ENCODE data around the gene PRKCA.
"Not testable (repeated sequence)": the region's sequence is repeated elsewhere in the genome, so short reads cannot be mapped to it uniquely, and the experiment has no call there.

PRKCA gene

GRCh38 chr17:66397486-66397885, 95.1 kb downstream of the PRKCA start:
- Histone ChIP-seq H3K9ac (ENCODE audit: low read length) (no peak overlapping the region), H3K4me1 (ENCODE audit: insufficient read depth, low read length) (peaks cover 10% of the 10 kb centered on the region), H3K4me3 (ENCODE audit: low read depth in 1 of 2, low read length in 2 of 2) (no peak overlapping the region), H3K27ac (ENCODE audit: low read depth, low read length) (no peak overlapping the region), H3K27me3 (ENCODE audit: control insufficient read depth in 1 of 2, insufficient read depth in 2 of 2, low read length in 2 of 2) (no peaks in the 10 kb centered on the region), H3K36me3 (ENCODE audit: insufficient read depth, low read length) (no peaks in the 10 kb centered on the region), H3K9me3 (ENCODE audit: low read length) (no peaks in the 10 kb centered on the region)

- no peak overlapping the region for H3K4me3 ChIP-seq (ENCODE audit: low read depth in 1 of 2, low read length in 2 of 2)
- no peak overlapping the region for H3K27ac ChIP-seq (ENCODE audit: low read depth, low read length)
- no peak overlapping the region for H3K9ac ChIP-seq (ENCODE audit: low read length)
- H3K36me3 ChIP-seq (ENCODE audit: insufficient read depth, low read length), result no peaks in the 10 kb centered on the region
- H3K27me3 ChIP-seq (ENCODE audit: control insufficient read depth in 1 of 2, insufficient read depth in 2 of 2, low read length in 2 of 2), result no peaks in the 10 kb centered on the region
- peaks cover 15% of the 10 kb centered on the region for H3K4me1 ChIP-seq (ENCODE audit: insufficient read depth, low read length)
- no peaks in the 10 kb centered on the region for H3K9me3 ChIP-seq (ENCODE audit: low read length)
These were observed 95.6 kb downstream of the PRKCA start for GRCh38 chr17:66398059-66398458.

- H3K4me1 ChIP-seq (ENCODE audit: insufficient read depth, low read length), result peaks cover 21% of the 10 kb centered on the region
- no peaks in the 10 kb centered on the region for H3K27me3 ChIP-seq (ENCODE audit: control insufficient read depth in 1 of 2, insufficient read depth in 2 of 2, low read length in 2 of 2)
- no peaks in the 10 kb centered on the region for H3K9me3 ChIP-seq (ENCODE audit: low read length)
- H3K4me3 ChIP-seq (ENCODE audit: low read depth in 1 of 2, low read length in 2 of 2), result no peak overlapping the region
- no peak overlapping the region for H3K27ac ChIP-seq (ENCODE audit: low read depth, low read length)
- no peak overlapping the region for H3K9ac ChIP-seq (ENCODE audit: low read length)
- no peaks in the 10 kb centered on the region for H3K36me3 ChIP-seq (ENCODE audit: insufficient read depth, low read length)
These were observed 96.2 kb downstream of the PRKCA start for GRCh38 chr17:66398617-66399016.

GRCh38 chr17:66399441-66399840, 97.0 kb downstream of the PRKCA start:
- H3K9ac ChIP-seq (ENCODE audit: low read length), result no peak overlapping the region
- peaks cover 21% of the 10 kb centered on the region for H3K4me1 ChIP-seq (ENCODE audit: insufficient read depth, low read length)
- no peaks in the 10 kb centered on the region for H3K27me3 ChIP-seq (ENCODE audit: control insufficient read depth in 1 of 2, insufficient read depth in 2 of 2, low read length in 2 of 2)
- H3K4me3 ChIP-seq (ENCODE audit: low read depth in 1 of 2, low read length in 2 of 2), result no peak overlapping the region
- H3K9me3 ChIP-seq (ENCODE audit: low read length), result no peaks in the 10 kb centered on the region
- H3K27ac ChIP-seq (ENCODE audit: low read depth, low read length), result no peak overlapping the region
- no peaks in the 10 kb centered on the region for H3K36me3 ChIP-seq (ENCODE audit: insufficient read depth, low read length)

DNA sequence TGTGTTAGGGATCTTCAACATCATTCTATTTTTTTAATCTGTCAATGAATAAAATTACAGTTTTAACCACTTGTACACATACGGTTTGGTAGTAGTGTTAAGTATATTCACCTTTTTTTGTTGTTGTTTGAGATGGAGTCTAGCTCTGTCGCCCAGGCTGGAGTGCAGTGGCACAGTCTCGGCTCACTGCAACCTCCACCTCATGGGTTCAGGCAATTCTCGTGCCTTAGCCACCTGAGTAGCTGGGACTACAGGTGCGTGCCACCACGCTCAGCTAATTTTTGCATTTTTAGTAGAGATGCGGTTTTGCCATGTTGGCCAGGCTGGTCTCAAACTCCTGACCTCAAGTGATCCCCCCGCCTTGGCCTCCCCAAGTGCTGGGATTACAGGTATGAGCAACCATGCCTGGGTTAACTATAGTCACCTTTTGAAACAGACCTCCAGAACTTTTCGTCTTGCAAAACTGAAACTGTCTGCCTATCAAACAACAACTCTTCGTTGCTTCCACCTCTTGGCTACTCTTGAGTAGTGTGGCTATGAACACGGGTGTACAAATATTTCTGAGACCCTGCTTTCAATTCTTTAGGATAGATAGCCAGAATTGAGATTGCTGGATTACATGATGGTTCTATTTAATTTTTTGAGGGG, 97.8 kb downstream of the PRKCA start:
- not testable (repeated sequence) for H3K9me3 ChIP-seq (ENCODE audit: low read length); H3K9ac ChIP-seq (ENCODE audit: low read length); H3K36me3 ChIP-seq (ENCODE audit: insufficient read depth, low read length); H3K4me3 ChIP-seq (ENCODE audit: low read depth in 1 of 2, low read length in 2 of 2); H3K27me3 ChIP-seq (ENCODE audit: control insufficient read depth in 1 of 2, insufficient read depth in 2 of 2, low read length in 2 of 2); H3K27ac ChIP-seq (ENCODE audit: low read depth, low read length)
- peaks cover 24% of the 10 kb centered on the region for H3K4me1 ChIP-seq (ENCODE audit: insufficient read depth, low read length)

DNA sequence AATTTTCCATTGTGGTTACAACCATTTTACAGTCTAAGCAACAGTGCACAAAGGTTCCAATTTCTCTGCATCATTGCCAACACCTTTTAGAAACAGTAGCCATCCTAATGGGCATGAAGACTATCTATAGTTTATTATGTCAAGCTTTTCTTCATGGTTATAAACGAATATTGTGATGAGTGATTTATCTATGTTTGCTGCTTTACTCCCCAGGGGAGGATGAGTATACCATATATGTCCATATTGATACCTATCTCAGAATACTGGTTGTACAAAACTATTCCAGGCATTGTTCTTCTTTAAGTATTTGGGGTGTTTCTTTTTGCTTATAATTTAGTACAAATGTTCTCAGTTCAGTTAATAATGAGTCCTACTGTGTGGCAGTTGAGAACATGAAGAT, 98.3 kb downstream of the PRKCA start:
- Histone ChIP-seq H3K9me3 (ENCODE audit: low read length) (no peaks in the 10 kb centered on the region), H3K27ac (ENCODE audit: low read depth, low read length) (no peak overlapping the region), H3K4me3 (ENCODE audit: low read depth in 1 of 2, low read length in 2 of 2) (no peak overlapping the region), H3K9ac (ENCODE audit: low read length) (no peak overlapping the region), H3K4me1 (ENCODE audit: insufficient read depth, low read length) (peaks cover 25% of the 10 kb centered on the region), H3K36me3 (ENCODE audit: insufficient read depth, low read length) (no peaks in the 10 kb centered on the region), H3K27me3 (ENCODE audit: control insufficient read depth in 1 of 2, insufficient read depth in 2 of 2, low read length in 2 of 2) (no peaks in the 10 kb centered on the region)

- Histone ChIP-seq H3K4me1 (ENCODE audit: insufficient read depth, low read length) (peaks cover 27% of the 10 kb centered on the region), H3K27ac (ENCODE audit: low read depth, low read length) (no peak overlapping the region), H3K36me3 (ENCODE audit: insufficient read depth, low read length) (no peaks in the 10 kb centered on the region), H3K27me3 (ENCODE audit: control insufficient read depth in 1 of 2, insufficient read depth in 2 of 2, low read length in 2 of 2) (no peaks in the 10 kb centered on the region), H3K9me3 (ENCODE audit: low read length) (no peaks in the 10 kb centered on the region), H3K9ac (ENCODE audit: low read length) (no peak overlapping the region), H3K4me3 (ENCODE audit: low read depth in 1 of 2, low read length in 2 of 2) (no peak overlapping the region)
These were observed 99.0 kb downstream of the PRKCA start for GRCh38 chr17:66401364-66401763.

GRCh38 chr17:66403846-66404556, 101.6 kb downstream of the PRKCA start:
- Histone ChIP-seq H3K27me3 (ENCODE audit: control insufficient read depth in 1 of 2, insufficient read depth in 2 of 2, low read length in 2 of 2) (no peaks in the 10 kb centered on the region), H3K9me3 (ENCODE audit: low read length) (no peaks in the 10 kb centered on the region), H3K27ac (ENCODE audit: low read depth, low read length) (no peak overlapping the region), H3K4me3 (ENCODE audit: low read depth in 1 of 2, low read length in 2 of 2) (no peak overlapping the region), H3K9ac (ENCODE audit: low read length) (no peak overlapping the region), H3K36me3 (ENCODE audit: insufficient read depth, low read length) (no peaks in the 10 kb centered on the region), H3K4me1 (ENCODE audit: insufficient read depth, low read length) (peaks cover 32% of the 10 kb centered on the region)

GRCh38 chr17:66405836-66406677, 103.6 kb downstream of the PRKCA start:
- Histone ChIP-seq H3K4me3 (ENCODE audit: low read depth in 1 of 2, low read length in 2 of 2) (no peak overlapping the region), H3K27ac (ENCODE audit: low read depth, low read length) (no peak overlapping the region), H3K4me1 (ENCODE audit: insufficient read depth, low read length) (peaks cover 32% of the 10 kb centered on the region), H3K27me3 (ENCODE audit: control insufficient read depth in 1 of 2, insufficient read depth in 2 of 2, low read length in 2 of 2) (no peaks in the 10 kb centered on the region), H3K36me3 (ENCODE audit: insufficient read depth, low read length) (no peaks in the 10 kb centered on the region), H3K9me3 (ENCODE audit: low read length) (no peaks in the 10 kb centered on the region), H3K9ac (ENCODE audit: low read length) (no peak overlapping the region)

- H3K27ac ChIP-seq (ENCODE audit: low read depth, low read length), result no peak overlapping the region
- no peak overlapping the region for H3K4me3 ChIP-seq (ENCODE audit: low read depth in 1 of 2, low read length in 2 of 2)
- H3K9ac ChIP-seq (ENCODE audit: low read length), result no peak overlapping the region
- peaks cover 32% of the 10 kb centered on the region for H3K4me1 ChIP-seq (ENCODE audit: insufficient read depth, low read length)
- H3K27me3 ChIP-seq (ENCODE audit: control insufficient read depth in 1 of 2, insufficient read depth in 2 of 2, low read length in 2 of 2), result no peaks in the 10 kb centered on the region
- H3K9me3 ChIP-seq (ENCODE audit: low read length), result no peaks in the 10 kb centered on the region
- no peaks in the 10 kb centered on the region for H3K36me3 ChIP-seq (ENCODE audit: insufficient read depth, low read length)
These were observed 104.6 kb downstream of the PRKCA start for GRCh38 chr17:66406701-66407644.

DNA sequence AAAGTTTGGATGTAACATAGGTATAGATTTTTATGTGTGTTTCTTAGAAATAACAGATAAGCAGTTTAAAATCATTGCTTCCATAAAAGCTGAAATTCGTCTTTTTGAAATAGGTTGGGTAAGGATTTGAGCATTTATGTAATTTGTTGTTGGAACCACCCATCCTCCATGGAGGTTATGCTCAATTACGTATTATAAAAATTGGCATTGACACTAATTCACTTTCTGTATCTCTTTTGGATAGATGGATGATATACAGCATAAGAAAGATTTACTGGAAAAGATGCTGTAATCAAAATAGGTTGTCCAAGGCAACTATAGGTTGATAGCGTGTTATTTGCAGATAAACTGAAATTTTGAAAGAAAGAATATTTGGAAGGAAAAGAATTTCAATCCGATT, 105.5 kb downstream of the PRKCA start:
- Histone ChIP-seq H3K4me1 (ENCODE audit: insufficient read depth, low read length) (peaks cover 29% of the 10 kb centered on the region), H3K4me3 (ENCODE audit: low read depth in 1 of 2, low read length in 2 of 2) (no peak overlapping the region), H3K27me3 (ENCODE audit: control insufficient read depth in 1 of 2, insufficient read depth in 2 of 2, low read length in 2 of 2) (no peaks in the 10 kb centered on the region), H3K36me3 (ENCODE audit: insufficient read depth, low read length) (no peaks in the 10 kb centered on the region), H3K27ac (ENCODE audit: low read depth, low read length) (no peak overlapping the region), H3K9me3 (ENCODE audit: low read length) (no peaks in the 10 kb centered on the region), H3K9ac (ENCODE audit: low read length) (no peak overlapping the region)
